HG03565 (cell line): Measurements from ENCODE around the gene PITX1.

Source experiments
- ATAC-seq: cut with Tn5 transposase; IDR thresholded peaks from one replicate; pipeline ENCODE4 v1.9.1; 2021; ENCODE audit warnings: mild to moderate bottlenecking, moderate library complexity; ENCODE audit not compliant: unreplicated experiment

PITX1 gene

GRCh38 chr5:135042595-135042994, 8.6 kb upstream of the PITX1 start:
- no peak for ATAC-seq

DNA sequence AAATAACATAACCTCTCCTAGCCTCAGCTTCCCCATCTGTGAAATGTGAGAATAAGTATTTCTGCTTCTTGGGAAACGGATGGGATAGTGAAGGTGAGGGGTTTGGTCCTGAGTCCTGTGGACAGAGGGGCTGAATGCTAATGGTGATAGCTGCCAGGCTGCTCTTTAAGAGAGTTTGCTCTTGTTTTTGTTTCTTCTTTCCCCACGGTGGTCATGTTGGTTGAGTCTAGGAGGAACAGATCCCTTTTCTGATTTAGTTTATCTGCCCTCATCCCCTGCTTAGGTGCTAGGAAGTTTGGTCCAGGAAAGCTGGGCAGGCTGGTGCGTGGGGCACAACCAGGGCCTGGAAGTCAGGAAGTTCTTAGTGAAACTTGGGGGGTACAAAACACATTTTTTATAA, 7.7 kb upstream of the PITX1 start:
- ATAC-seq = no peak

DNA sequence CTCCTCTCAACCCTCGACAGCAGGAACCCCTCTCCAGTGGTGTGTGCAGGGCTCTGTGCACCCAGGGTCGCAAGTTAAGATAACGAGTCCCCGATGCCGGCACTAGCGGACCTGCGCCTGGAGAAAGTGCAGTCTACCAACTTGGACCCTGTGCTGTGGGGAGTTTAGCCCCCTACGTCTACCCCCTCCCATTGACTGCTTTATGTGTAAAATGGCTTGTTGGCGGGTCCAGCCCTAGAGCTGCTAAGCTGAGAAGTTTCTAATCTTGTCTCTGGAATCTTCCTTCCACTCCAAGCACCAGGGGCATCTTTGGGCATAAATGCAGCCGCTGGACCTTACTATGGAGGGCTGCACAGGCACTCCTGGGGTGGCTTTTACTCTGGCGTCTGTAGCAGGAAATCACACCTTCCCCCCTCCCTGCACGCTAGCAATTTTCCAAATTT, 7.1 kb upstream of the PITX1 start:
- ATAC-seq = no peak

DNA sequence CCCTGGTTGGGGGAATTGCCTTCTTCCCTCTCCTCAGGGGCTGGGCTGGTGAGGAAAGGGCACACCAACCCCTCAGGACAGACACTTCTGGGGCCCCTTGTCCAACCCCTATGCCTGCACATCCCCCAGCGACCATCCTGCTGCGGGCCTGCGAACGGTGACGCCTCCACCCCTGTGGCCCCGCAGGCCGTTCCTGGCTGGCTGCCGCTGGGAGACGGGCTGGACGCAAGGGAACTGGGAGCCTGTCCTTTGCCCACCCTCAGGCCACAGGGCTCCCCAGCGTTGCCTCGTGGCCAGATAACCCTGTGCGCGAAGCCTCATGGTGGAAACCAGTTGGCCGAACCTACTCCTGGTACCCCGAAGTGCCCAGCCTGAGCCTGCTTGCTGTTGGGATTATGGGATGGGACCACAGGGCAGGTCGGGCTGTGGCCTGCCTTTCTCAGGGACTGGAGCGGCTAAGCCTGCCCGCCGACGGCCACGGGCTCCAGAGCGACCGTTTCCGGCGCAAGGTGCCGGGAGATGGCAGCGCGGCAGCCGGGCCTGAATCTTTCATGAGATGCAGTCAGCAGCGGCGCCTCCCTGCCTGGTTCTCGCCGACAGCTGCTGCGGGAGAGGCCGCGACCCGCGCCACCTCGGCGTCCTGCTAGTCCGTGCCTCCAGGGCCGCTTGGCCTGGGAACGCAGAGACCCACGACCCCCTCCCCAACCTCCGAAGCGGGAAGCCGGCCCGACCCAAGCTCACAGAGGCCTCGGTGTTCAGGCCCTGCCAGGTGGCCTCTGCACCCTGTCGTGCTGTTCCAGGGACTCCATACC, 6.5 kb upstream of the PITX1 start:
- no peak for ATAC-seq

DNA sequence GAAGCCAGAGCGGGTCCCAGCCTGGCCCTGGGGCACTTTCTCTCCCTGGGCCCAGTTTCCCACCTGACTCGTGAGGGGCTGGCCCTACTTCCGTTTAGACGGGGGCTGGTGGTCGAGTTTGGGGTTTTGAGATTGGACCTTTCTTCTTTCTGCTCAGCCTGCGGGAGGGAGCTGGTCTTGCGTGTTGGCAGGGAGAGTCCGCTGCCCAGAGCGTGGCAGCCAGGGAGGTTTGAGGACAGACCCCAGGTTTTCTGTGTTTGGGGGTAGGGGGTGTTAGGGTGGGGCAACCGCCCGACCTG, 6.0 kb upstream of the PITX1 start:
- no peak for ATAC-seq

GRCh38 chr5:135039271-135040033, 5.4 kb upstream of the PITX1 start:
- no peak for ATAC-seq

GRCh38 chr5:135038813-135039270, 4.8 kb upstream of the PITX1 start:
- no peak for ATAC-seq

DNA sequence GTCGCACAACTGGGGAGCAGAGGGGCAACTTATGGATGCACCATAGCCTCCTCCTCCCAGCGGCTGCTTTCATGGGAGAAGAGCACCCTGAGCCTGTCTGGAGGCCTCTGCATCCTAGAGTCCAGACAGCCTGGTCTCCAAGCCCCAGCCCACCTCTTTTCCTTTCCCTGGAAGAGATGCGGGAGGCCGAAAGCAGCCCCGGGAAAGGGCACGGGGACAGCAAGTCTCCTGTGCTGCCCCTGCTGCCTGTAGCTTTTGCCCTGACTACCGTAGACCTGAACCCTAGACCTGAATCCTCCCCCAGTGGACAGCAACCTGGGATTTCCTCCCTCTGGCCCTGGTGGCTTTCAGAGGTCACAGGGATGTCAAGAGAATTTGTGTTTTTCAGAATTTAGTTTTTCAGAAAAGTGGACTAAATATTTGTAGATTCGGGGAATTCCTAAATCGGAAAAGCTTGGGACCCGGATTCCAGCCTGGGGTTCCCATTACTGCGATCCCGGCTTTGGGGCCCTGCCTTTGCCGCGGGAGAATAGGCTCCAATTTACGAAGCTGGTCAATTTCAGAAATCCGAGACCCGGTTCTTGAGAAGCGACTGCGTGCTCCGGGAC, 4.3 kb upstream of the PITX1 start:
- no peak for ATAC-seq

DNA sequence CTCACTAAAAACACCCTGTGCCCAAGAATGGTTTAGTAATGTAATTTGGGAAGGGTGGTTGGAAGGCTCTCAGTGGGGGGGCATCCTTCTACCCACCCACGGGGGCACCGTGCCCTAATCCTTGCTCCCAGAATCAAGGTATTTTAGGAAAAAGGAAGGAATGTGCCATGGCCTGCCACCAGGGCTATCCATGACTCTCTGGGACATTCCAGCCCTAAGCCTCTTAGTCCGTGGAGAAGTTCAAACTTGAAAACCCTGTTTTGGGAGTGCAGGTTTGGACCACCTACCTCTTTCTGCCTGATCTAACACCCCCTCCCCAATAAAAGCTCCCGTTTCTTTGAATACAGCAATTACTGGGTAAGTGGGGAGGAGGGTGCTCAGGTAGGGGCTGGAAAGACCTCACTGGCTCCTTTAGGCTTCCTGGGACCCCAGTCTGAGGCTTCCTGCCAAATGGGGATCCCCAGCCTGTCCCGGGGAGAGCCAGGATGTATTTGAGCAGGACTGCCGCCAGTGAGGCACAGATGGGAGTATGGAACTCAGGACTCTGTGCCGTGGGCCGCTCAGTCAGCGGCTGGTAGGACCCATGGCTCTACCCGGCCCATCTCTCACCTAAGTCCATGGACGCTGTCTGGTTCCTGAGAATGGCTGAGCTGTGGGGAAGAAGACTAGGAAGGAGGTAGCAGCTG, 3.6 kb upstream of the PITX1 start:
- no peak for ATAC-seq

DNA sequence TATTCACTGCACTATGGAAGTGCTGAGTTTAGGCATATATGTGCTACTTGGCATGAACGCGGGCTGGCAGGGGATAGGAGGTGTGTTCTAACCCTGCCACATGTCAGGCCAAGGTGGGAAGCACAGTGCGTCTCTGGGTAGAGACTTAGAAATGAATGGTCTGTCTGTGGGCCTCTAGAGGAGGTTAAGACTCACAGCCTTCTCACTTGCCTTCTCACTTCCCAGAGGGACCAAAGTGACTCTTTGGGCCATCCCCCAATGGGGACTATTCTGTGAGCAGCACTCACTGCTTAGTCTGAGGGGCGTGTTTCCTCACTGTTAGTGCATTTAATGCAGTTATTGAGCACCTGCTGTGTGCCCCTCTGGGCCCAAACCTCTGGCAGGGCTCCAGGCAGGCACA, 2.4 kb upstream of the PITX1 start:
- ATAC-seq = no peak

GRCh38 chr5:135035678-135036030, 1.6 kb upstream of the PITX1 start:
- no peak for ATAC-seq

GRCh38 chr5:135034963-135035677, 1.1 kb upstream of the PITX1 start:
- ATAC-seq = no peak

DNA sequence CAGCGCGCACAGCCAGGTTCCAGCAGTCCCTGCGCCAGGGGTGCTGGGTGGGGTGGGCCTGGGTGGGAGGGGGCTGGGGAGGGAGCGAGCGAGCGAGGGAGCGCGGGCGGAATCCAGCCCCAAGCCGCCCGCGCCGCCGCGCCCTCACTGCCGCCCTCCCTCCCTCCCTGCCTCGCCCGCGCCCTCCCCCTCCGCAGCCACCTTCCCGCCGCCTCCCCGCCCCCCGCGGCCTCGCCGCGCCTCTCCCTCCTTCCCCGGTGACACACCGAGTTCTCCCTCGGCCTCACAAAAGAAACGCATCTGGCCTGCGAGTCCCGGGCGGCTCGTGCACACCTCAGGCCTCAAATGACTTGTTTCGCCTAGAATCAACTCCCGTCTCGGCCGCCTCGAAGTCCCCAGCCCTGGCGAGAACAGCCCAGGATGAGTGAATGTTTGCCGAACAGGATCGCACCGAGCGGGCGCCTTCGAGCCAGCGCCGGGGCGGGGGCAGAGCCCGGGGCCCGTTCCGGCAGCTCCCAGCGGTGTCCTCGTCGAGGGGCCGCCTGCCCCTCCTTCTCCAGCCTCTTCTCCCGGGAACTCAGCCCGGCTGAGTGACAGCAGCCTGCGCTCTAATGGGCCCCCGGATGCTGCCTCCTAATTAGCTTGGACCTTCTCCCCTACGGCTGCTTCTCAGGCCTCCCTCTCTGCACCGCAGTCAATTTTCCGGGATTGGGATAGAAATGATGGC, 371 bp upstream of the PITX1 start:
- no peak for ATAC-seq

DNA sequence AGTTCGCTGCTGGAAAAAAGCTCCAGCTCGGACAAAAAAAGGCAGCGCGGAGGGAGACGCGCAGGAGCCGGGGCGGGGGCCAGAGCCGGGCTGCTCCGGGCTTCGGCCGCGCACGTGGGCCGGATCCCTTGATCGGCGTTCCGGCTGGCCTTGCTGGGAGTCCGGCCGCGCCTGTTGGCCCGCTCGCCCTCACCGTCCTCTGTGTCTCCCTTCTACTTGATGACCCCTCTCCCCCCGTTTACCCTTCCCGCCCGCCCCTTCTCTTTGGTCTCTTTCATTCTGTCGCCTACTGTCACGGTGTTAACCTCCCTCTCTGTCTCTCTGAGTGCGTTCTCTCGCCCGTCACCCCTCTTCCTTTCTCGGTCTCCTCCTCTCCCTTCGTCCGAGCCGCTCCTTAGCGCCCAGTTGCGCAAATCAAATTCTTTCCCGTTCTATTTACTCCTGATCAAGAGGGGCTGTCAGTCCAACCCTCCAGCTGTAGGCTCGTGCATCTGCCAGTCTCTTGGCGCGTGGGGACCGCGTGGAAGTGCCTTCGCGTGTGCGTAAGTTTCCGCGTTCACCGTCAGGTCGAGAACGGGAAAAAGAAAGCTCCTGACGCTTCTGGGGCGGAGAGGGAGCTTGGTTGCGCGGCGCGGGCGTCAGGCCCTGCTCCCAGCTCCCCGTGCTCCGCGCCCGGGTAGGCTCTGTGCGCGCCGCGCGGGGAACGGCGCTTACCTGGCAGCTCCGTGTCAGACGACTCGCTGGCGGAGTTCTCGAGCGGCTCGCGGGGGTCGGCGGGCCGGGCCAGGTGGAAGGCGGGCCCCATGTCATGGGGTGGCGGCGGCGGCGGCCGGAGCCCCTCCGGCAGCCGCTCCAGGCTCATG, 798 bp downstream of the PITX1 start:
- no peak for ATAC-seq

GRCh38 chr5:135032695-135032998, 1.4 kb downstream of the PITX1 start:
- no peak for ATAC-seq

GRCh38 chr5:135031813-135032694, 2.0 kb downstream of the PITX1 start:
- ATAC-seq = no peak

GRCh38 chr5:135030956-135031812, 2.8 kb downstream of the PITX1 start:
- ATAC-seq = no peak
